Keratinocyte (primary cell): ENCODE data around the gene THUMPD3.

Experiments used
- CTCF ChIP-seq, 3 experiments: IDR thresholded peaks in 1 of 3; conservative IDR thresholded peaks in 1 of 3; optimal IDR thresholded peaks in 1 of 3; 2 replicates in 2 of 3; 3 replicates in 1 of 3; pipeline versions ENCODE3 to v1.5.1; 2011; ENCODE audit warnings: low read length in 3 of 3, mild to moderate bottlenecking in 3 of 3, moderate library complexity in 2 of 3, control low read depth in 1 of 3, inconsistent platforms in 1 of 3; ENCODE audit not compliant: insufficient read depth in 2 of 3; ENCODE audit errors: extremely low read depth in 1 of 3
- EZH2 ChIP-seq: IDR thresholded peaks from one replicate; pipeline ENCODE4 v1.6.1; 2012; ENCODE audit warnings: inconsistent platforms, mild to moderate bottlenecking, low read length, moderate library complexity

GRCh38 chr3:9408061-9408460 is 45.2 kb downstream of the THUMPD3 start:
- TF ChIP-seq CTCF (optimal IDR thresholded peaks at IDR 0.05 in 1 of 3, IDR thresholded peaks at IDR 0.05 in 1 of 3, conservative IDR thresholded peaks at IDR 0.05 in 1 of 3; ENCODE audit: extremely low read depth in 1 of 3, insufficient read depth in 2 of 3, low read length in 3 of 3) = no peak
- no peak for TF ChIP-seq EZH2
